ENCODE results near the gene PRKCA.

GRCh38 chr17:66373079-66373478 lies 70.7 kb downstream of the PRKCA start:
- no peak for TF ChIP-seq CTCF (IDR thresholded peaks at IDR 0.05; ENCODE audit: insufficient read depth, low read length)
- no peak for TF ChIP-seq SPI1 (IDR thresholded peaks at IDR 0.05; ENCODE audit: borderline replicate concordance, low read depth)
- TF ChIP-seq GABPA (IDR thresholded peaks at IDR 0.05; ENCODE audit: low read depth): no peak
- TF ChIP-seq POLR2AphosphoS5 (IDR thresholded peaks at IDR 0.05; ENCODE audit: low read depth): no peak

Measured in HL-60 (cell line).